Vagina (tissue), 2 donors: Measurements from ENCODE around the gene NOS3.

ENCODE experiments used
- POLR2A ChIP-seq, 2 donors: fragments of 450-650 bp; IDR thresholded peaks; one replicate each; pipeline ENCODE4 v1.6.1; 2017; ENCODE audit warnings: antibody characterized with exemption in 2 of 2, mild to moderate bottlenecking in 2 of 2, moderate library complexity in 2 of 2
- TF ChIP-seq, protein P1 (sequence below), 3 experiments: fragments of 450-650 bp in 2 of 3; fragments of 200-600 bp in 1 of 3; sonication (generic) in 1 of 3; IDR thresholded peaks; one replicate each; pipeline ENCODE4 v1.5.1; 2017 to 2019; ENCODE audit warnings: antibody characterized with exemption in 3 of 3, mild to moderate bottlenecking in 2 of 3, moderate library complexity in 2 of 3

DNA sequence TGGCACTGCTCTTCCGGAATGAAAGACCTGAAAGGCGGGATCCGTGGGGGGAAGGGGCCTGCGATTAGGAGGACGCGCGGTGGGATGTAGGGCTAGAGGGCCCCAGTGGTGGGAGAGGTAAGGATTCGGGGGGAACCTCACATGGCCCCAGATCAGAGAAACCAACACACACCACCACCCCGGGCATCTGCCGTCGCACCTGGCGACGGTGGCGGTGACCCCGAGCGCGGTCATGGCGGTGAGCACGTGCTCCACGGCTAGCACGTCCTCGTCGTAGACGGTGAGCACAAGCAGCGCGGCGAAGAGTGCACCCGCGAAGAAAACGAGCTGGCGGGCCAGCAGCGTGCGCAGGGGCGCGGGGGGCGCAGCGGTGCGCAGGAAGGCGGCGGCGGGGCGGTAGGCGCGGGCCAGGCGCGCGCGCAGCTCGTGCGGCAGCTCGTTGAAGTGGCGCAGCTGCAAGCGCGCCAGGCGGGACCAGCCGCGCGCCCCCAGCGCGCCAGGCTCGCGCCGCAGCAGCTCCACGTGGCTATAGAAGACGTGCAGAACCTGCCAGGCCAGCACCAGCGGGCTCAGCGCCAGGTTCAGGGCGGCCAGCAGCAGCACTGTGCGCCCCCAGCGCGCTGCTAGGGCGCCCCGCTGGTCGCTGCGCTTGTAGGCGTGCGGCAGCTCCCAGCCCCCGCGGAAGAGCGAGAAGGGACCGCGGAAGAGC, 27.8 kb downstream of the NOS3 start:
- TF ChIP-seq, protein P1, sequence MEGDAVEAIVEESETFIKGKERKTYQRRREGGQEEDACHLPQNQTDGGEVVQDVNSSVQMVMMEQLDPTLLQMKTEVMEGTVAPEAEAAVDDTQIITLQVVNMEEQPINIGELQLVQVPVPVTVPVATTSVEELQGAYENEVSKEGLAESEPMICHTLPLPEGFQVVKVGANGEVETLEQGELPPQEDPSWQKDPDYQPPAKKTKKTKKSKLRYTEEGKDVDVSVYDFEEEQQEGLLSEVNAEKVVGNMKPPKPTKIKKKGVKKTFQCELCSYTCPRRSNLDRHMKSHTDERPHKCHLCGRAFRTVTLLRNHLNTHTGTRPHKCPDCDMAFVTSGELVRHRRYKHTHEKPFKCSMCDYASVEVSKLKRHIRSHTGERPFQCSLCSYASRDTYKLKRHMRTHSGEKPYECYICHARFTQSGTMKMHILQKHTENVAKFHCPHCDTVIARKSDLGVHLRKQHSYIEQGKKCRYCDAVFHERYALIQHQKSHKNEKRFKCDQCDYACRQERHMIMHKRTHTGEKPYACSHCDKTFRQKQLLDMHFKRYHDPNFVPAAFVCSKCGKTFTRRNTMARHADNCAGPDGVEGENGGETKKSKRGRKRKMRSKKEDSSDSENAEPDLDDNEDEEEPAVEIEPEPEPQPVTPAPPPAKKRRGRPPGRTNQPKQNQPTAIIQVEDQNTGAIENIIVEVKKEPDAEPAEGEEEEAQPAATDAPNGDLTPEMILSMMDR (IDR thresholded peaks at IDR 0.05), result no peak
- no peak for TF ChIP-seq POLR2A (IDR thresholded peaks at IDR 0.05)
